Spleen (tissue), 11 donors: ENCODE measurements around the gene TTC36. TPM values are rescaled to one million over a fixed set of nuclear protein-coding genes. Genes with fewer than 3 reads are reported as not detected.
"Not testable (repeated sequence)": the region's sequence is repeated elsewhere in the genome, so short reads cannot be mapped to it uniquely, and the experiment has no call there.

Experiments used
- DNase-seq: peaks from one replicate; pipeline ENCODE4 v3.0.0-alpha.2; 2020
- H3K27ac ChIP-seq, 8 donors: fragments of 200-600 bp; sonication (generic) in 7 of 8; 1 replicate in 4 of 8; 2 replicates in 4 of 8; pipeline versions ENCODE4 v1.5.0 to v1.8.0; 2016 to 2021; ENCODE audit warnings: inconsistent platforms in 4 of 8, mild to moderate bottlenecking in 4 of 8, moderate library complexity in 1 of 8
- H3K27me3 ChIP-seq, 7 donors: fragments of 200-600 bp; sonication (generic) in 6 of 7; replicated peaks in 1 of 7; 1 replicate in 4 of 7; 2 replicates in 3 of 7; pipeline versions ENCODE4 v1.5.0 to v1.8.0; 2016 to 2021; ENCODE audit warnings: inconsistent platforms in 3 of 7, mild to moderate bottlenecking in 1 of 7
- H3K36me3 ChIP-seq, 6 donors: fragments of 200-600 bp; sonication (generic) in 5 of 6; 1 replicate in 4 of 6; 2 replicates in 2 of 6; pipeline versions ENCODE4 v1.5.0 to v1.8.0; 2016 to 2021; ENCODE audit warnings: inconsistent platforms in 2 of 6
- H3K4me1 ChIP-seq, 6 donors: fragments of 200-600 bp; sonication (generic) in 5 of 6; 1 replicate in 3 of 6; 2 replicates in 3 of 6; pipeline versions ENCODE4 v1.5.0 to v1.8.0; 2016 to 2021; ENCODE audit warnings: inconsistent platforms in 3 of 6
- H3K4me3 ChIP-seq, 8 donors: fragments of 200-600 bp; sonication (generic) in 7 of 8; 1 replicate in 4 of 8; 2 replicates in 4 of 8; pipeline versions ENCODE4 v1.5.0 to v1.8.0; 2016 to 2021; ENCODE audit warnings: inconsistent platforms in 4 of 8, mild to moderate bottlenecking in 4 of 8, moderate library complexity in 2 of 8
- H3K9me3 ChIP-seq, 8 donors: fragments of 200-600 bp; sonication (generic) in 7 of 8; 1 replicate in 4 of 8; 2 replicates in 4 of 8; pipeline versions ENCODE4 v1.5.0 to v1.8.0; 2016 to 2021; ENCODE audit warnings: inconsistent platforms in 4 of 8
- CTCF ChIP-seq, 11 experiments: fragments of 200-600 bp in 7 of 11; fragments of 450-650 bp in 4 of 11; sonication (generic) in 4 of 11; IDR thresholded peaks in 8 of 11; conservative IDR thresholded peaks in 3 of 11; 1 replicate in 7 of 11; 2 replicates in 4 of 11; pipeline versions ENCODE4 v1.4.0 to v1.8.0; 2016 to 2021; ENCODE audit warnings: antibody characterized with exemption in 11 of 11, inconsistent platforms in 4 of 11, mild to moderate bottlenecking in 1 of 11
- POLR2A ChIP-seq, 3 donors: fragments of 450-650 bp; IDR thresholded peaks; one replicate each; pipeline ENCODE4 v1.5.1; 2017; ENCODE audit warnings: antibody characterized with exemption in 3 of 3, mild to moderate bottlenecking in 1 of 3
- POLR2AphosphoS5 ChIP-seq, 3 donors: sonication (generic); formaldehyde crosslinking; IDR thresholded peaks; one replicate each; pipeline ENCODE4 v1.5.1; 2017; ENCODE audit warnings: antibody characterized with exemption in 3 of 3
- WGBS, 5 donors: extraction: QIAGEN DNeasy Blood & Tissue Kit in 3 of 5; methylation state at CpG; one replicate each; pipeline versions ENCODE4 v1.1.5 to v1.1.7; 2013 to 2018; 5-methylcytosine and 5-hydroxymethylcytosine counted together
- intact Hi-C: fragments of 100-400 bp; cut with DNase I; formaldehyde crosslinking; loops from one replicate; pipeline ENCODE4 v1.15.0; 2023; ENCODE audit warnings: low total_unique reads
- polyA plus RNA-seq, 3 donors: library from polyadenylated mRNA; stranded (reverse); fragments of 200-250 nt; gene quantifications; one replicate each; pipeline ENCODE4 v1.2.1, GENCODE V29; 2013
- total RNA-seq, 7 donors: library from RNA; depleted of rRNA in 3 of 7; stranded (reverse); fragments of >200 nt in 3 of 7; fragmentation: NEBNext Ultra II Directional in 4 of 7; extraction: Animal tissue kit (Norgen Biotek cat#: 25700) in 4 of 7; gene quantifications; one replicate each; pipeline versions ENCODE4 v1.1.0 to v1.2.1, GENCODE V29; 2016 to 2021
- donor health status: healthy with polysubstance abuse.
- donor health status: DM: no; HTN: no; CAD: no; lungs with moderate emphysema.
- donor health status: DM: no; HTN: no; CAD: no.
- donor health status: Bipolar disorder and iron deficiency.
- donor health status: healthy.
- donor health status: DM: no; HTN: no; CAD: no.
- donor health status: DM: yes; HTN: yes; CAD: no.

The TTC36 gene
- total and polyA plus RNA-seq, 10 donors = 0.09 to 0.97 (median 0.13) TPM; not detected in 7

- no peaks in the 10 kb centered on the region for H3K27me3 ChIP-seq
- DNase-seq = no peak
- 2 to 5% (median 4%) methylated on average over 10 of the region's 10 CpGs for WGBS, 5 donors
- no peak for TF ChIP-seq CTCF (IDR thresholded peaks at IDR 0.05 in 8 of 11, conservative IDR thresholded peaks at IDR 0.05 in 3 of 11)
- TF ChIP-seq POLR2A (IDR thresholded peaks at IDR 0.05) = no peak
- TF ChIP-seq POLR2AphosphoS5 (IDR thresholded peaks at IDR 0.05) = no peak
- peak overlapping the region; percentile 81 to 98 (median 93) for H3K4me3 ChIP-seq
- peaks cover 0 to 20% (median 0%) of the 10 kb centered on the region in 6 donors for H3K36me3 ChIP-seq
- intact Hi-C loops = no loop called here
- peaks cover 33 to 65% (median 56%) of the 10 kb centered on the region in 6 donors for H3K4me1 ChIP-seq
- H3K27ac ChIP-seq = peak overlapping the region; percentile 98 to 99 (median 99)
- H3K9me3 ChIP-seq = no peaks in the 10 kb centered on the region
These were observed 45.8 kb downstream of the TTC36 start for GRCh38 chr11:118572981-118573550.

GRCh38 chr11:118574636-118575035, 47.4 kb downstream of the TTC36 start:
- Histone ChIP-seq H3K9me3 (no peaks in the 10 kb centered on the region), H3K4me1 (peaks cover 33 to 80% (median 69%) of the 10 kb centered on the region in 6 donors), H3K27ac (no peak overlapping the region), H3K27me3 (no peaks in the 10 kb centered on the region), H3K4me3 (peak overlapping the region in 2 of 8 donors; percentile 91 to 95), H3K36me3 (peaks cover 0 to 20% (median 0%) of the 10 kb centered on the region in 6 donors)
- no peak for DNase-seq
- intact Hi-C loops = no loop called here
- no peak for TF ChIP-seq POLR2A (IDR thresholded peaks at IDR 0.05)
- no peak for TF ChIP-seq POLR2AphosphoS5 (IDR thresholded peaks at IDR 0.05)
- no peak for TF ChIP-seq CTCF (IDR thresholded peaks at IDR 0.05 in 8 of 11, conservative IDR thresholded peaks at IDR 0.05 in 3 of 11)
- WGBS, 5 donors = 90 to 97% (median 94%) methylated on average over 7 of the region's 7 CpGs

- H3K4me3 ChIP-seq, DNase-seq, H3K27me3 ChIP-seq, H3K27ac ChIP-seq, H3K9me3 ChIP-seq, intact Hi-C loops: not testable (repeated sequence)
- peaks cover 33 to 87% (median 71%) of the 10 kb centered on the region in 6 donors for H3K4me1 ChIP-seq
- peaks cover 0 to 50% (median 14%) of the 10 kb centered on the region in 6 donors for H3K36me3 ChIP-seq
These were observed 50.7 kb downstream of the TTC36 start for GRCh38 chr11:118577995-118578394.

Other genes with a start within 250 kb of the TTC36 start
- 10 to 100 TPM; 49.1 to 89.2 (median 60.0) TPM for gene CD3E, start 222.7 kb upstream of the TTC36 start, total RNA-seq
- 10 to 100 TPM; 20.5 to 51.4 (median 32.9) TPM for gene CD3E, start 222.7 kb upstream of the TTC36 start, polyA plus RNA-seq
- gene CD3D, start 184.8 kb upstream of the TTC36 start, total RNA-seq = 10 to 100 TPM; 27.3 to 70.0 (median 43.0) TPM
- 10 to 100 TPM; 28.6 to 70.7 (median 31.7) TPM for gene CD3D, start 184.8 kb upstream of the TTC36 start, polyA plus RNA-seq
- gene CD3G, start 183.1 kb upstream of the TTC36 start, total RNA-seq = 10 to 100 TPM; 15.7 to 30.5 (median 20.2) TPM
- gene CD3G, start 183.1 kb upstream of the TTC36 start, polyA plus RNA-seq = 1 to 10 TPM; 1.4 to 3.9 (median 3.5) TPM
- gene UBE4A, start 167.9 kb upstream of the TTC36 start, total RNA-seq = 10 to 100 TPM; 31.8 to 55.6 (median 42.8) TPM
- 10 to 100 TPM; 13.0 to 17.8 (median 13.6) TPM for gene UBE4A, start 167.9 kb upstream of the TTC36 start, polyA plus RNA-seq
- 100 to 1,000 TPM in 4 of 7 donors, 10 to 100 TPM in 3; 34.5 to 154 (median 135) TPM for gene ATP5MG, start 125.9 kb upstream of the TTC36 start, total RNA-seq
- 100 to 1,000 TPM; 178 to 258 (median 232) TPM for gene ATP5MG, start 125.9 kb upstream of the TTC36 start, polyA plus RNA-seq
- gene KMT2A, start 91.0 kb upstream of the TTC36 start, total RNA-seq = 100 to 1,000 TPM in 6 of 7 donors, 10 to 100 TPM in 1; 97.4 to 134 (median 105) TPM
- 10 to 100 TPM in 1 of 3 donors, 1 to 10 TPM in 2; 5.9 to 11.9 (median 7.9) TPM for gene KMT2A, start 91.0 kb upstream of the TTC36 start, polyA plus RNA-seq
- 10 to 100 TPM in 5 of 7 donors, 1 to 10 TPM in 2; 8.5 to 23.8 (median 12.6) TPM for gene TMEM25, start 3.7 kb downstream of the TTC36 start, total RNA-seq
- gene TMEM25, start 3.7 kb downstream of the TTC36 start, polyA plus RNA-seq = 1 to 10 TPM; 5.2 to 7.0 (median 6.5) TPM
- gene IFT46, start 38.5 kb downstream of the TTC36 start, total RNA-seq = 10 to 100 TPM in 6 of 7 donors, 1 to 10 TPM in 1; 10.0 to 21.9 (median 16.9) TPM
- gene IFT46, start 38.5 kb downstream of the TTC36 start, polyA plus RNA-seq = 10 to 100 TPM; 12.4 to 17.2 (median 13.9) TPM
- gene ARCN1, start 44.9 kb downstream of the TTC36 start, total RNA-seq = 100 to 1,000 TPM in 2 of 7 donors, 10 to 100 TPM in 5; 75.1 to 106 (median 98.8) TPM
- gene ARCN1, start 44.9 kb downstream of the TTC36 start, polyA plus RNA-seq = 10 to 100 TPM; 33.8 to 49.9 (median 41.3) TPM
- gene PHLDB1, start 80.1 kb downstream of the TTC36 start, total RNA-seq = 100 to 1,000 TPM in 3 of 7 donors, 10 to 100 TPM in 4; 34.7 to 162 (median 84.2) TPM
- 10 to 100 TPM; 13.0 to 70.9 (median 53.3) TPM for gene PHLDB1, start 80.1 kb downstream of the TTC36 start, polyA plus RNA-seq
- gene TREH, start 152.2 kb downstream of the TTC36 start, total RNA-seq = not detected
- 1 to 10 TPM in 2 of 3 donors, under 1 TPM in 1; 0.33 to 2.3 (median 2.0) TPM for gene TREH, start 152.2 kb downstream of the TTC36 start, polyA plus RNA-seq